ENCODE data around the gene KLRF2. TPM values are rescaled to one million over a fixed set of nuclear protein-coding genes. Genes with fewer than 3 reads are reported as not detected.

Gene KLRF2
- not detected for polyA plus RNA-seq (2012; ENCODE audit: insufficient read length, low read depth)

- no peak for TF ChIP-seq POLR2AphosphoS5 (IDR thresholded peaks at IDR 0.05; ENCODE audit: low read depth, low read length)
- no peak for TF ChIP-seq FOXP2 (optimal IDR thresholded peaks at IDR 0.05; ENCODE audit: borderline replicate concordance, extremely low read depth, extremely low read length, insufficient read depth)
- no peak for TF ChIP-seq REST (IDR thresholded peaks at IDR 0.05; ENCODE audit: insufficient read depth in 1 of 2, low read depth in 2 of 2, low read length in 2 of 2)
- no peak for TF ChIP-seq TAF1 (IDR thresholded peaks at IDR 0.05; ENCODE audit: borderline replicate concordance, insufficient read depth, low read length)
- no peak for TF ChIP-seq SIN3A (IDR thresholded peaks at IDR 0.05; ENCODE audit: borderline replicate concordance, insufficient read depth, low read length)
These were observed at the start of gene KLRF2 for GRCh38 chr12:9881246-9881645. Gene KLRF2 (plus strand): TSS chr12:9881489. CDS start chr12:9881596, 107 bp downstream.

- TF ChIP-seq POLR2AphosphoS5 (IDR thresholded peaks at IDR 0.05; ENCODE audit: low read depth, low read length) (no peak), FOXP2 (optimal IDR thresholded peaks at IDR 0.05; ENCODE audit: borderline replicate concordance, extremely low read depth, extremely low read length, insufficient read depth) (no peak), SIN3A (IDR thresholded peaks at IDR 0.05; ENCODE audit: borderline replicate concordance, insufficient read depth, low read length) (no peak), TAF1 (IDR thresholded peaks at IDR 0.05; ENCODE audit: borderline replicate concordance, insufficient read depth, low read length) (no peak), REST (IDR thresholded peaks at IDR 0.05; ENCODE audit: insufficient read depth in 1 of 2, low read depth in 2 of 2, low read length in 2 of 2) (no peak)
These were observed 49.6 kb upstream of the KLRF2 start for GRCh38 chr12:9831720-9832119.

DNA sequence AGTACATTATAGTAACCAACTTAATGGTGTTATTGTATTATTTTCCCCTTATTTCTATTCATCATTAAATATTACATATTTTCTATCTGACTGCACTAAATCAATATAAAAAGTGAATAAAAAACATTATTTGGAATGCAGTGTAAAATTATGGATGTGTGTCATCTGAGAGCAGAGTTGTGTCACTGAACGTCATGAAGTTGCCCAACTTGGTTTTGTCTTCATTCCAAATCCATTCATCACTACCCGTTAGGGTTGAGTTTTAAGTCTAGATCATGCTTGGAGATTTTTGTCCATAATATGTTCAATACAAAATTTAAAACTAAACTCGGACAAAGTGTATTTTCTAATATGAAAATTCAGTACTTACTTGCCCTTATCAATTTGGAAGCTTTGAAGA lies 37.9 kb upstream of the KLRF2 start:
- no peak for TF ChIP-seq FOXP2 (optimal IDR thresholded peaks at IDR 0.05; ENCODE audit: borderline replicate concordance, extremely low read depth, extremely low read length, insufficient read depth)
- no peak for TF ChIP-seq POLR2AphosphoS5 (IDR thresholded peaks at IDR 0.05; ENCODE audit: low read depth, low read length)
- TF ChIP-seq SIN3A (IDR thresholded peaks at IDR 0.05; ENCODE audit: borderline replicate concordance, insufficient read depth, low read length): no peak
- TF ChIP-seq TAF1 (IDR thresholded peaks at IDR 0.05; ENCODE audit: borderline replicate concordance, insufficient read depth, low read length): no peak
- no peak for TF ChIP-seq REST (IDR thresholded peaks at IDR 0.05; ENCODE audit: insufficient read depth in 1 of 2, low read depth in 2 of 2, low read length in 2 of 2)

DNA sequence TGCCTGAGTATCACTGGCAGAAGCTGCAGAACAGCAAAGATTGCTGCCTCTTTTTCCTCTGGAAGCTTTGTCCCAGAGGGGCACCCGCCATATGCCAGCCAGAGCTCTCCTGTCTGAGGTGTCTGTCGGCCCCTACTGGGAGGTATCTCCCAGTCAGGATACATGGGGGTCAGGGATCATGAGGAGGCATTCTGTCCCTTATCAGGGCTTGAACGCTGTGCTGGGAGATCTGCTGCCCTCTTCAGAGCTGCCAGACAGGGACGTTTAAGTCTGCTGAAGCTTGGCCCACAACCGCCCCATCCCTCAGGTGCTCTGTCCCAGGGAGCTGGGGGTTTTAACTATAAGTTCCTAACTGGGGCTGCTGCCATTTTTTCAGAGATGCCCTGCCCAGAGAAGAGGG lies 32.4 kb upstream of the KLRF2 start:
- TF ChIP-seq REST (IDR thresholded peaks at IDR 0.05; ENCODE audit: insufficient read depth in 1 of 2, low read depth in 2 of 2, low read length in 2 of 2) (no peak), POLR2AphosphoS5 (IDR thresholded peaks at IDR 0.05; ENCODE audit: low read depth, low read length) (no peak), SIN3A (IDR thresholded peaks at IDR 0.05; ENCODE audit: borderline replicate concordance, insufficient read depth, low read length) (no peak), FOXP2 (optimal IDR thresholded peaks at IDR 0.05; ENCODE audit: borderline replicate concordance, extremely low read depth, extremely low read length, insufficient read depth) (no peak), TAF1 (IDR thresholded peaks at IDR 0.05; ENCODE audit: borderline replicate concordance, insufficient read depth, low read length) (no peak)

DNA sequence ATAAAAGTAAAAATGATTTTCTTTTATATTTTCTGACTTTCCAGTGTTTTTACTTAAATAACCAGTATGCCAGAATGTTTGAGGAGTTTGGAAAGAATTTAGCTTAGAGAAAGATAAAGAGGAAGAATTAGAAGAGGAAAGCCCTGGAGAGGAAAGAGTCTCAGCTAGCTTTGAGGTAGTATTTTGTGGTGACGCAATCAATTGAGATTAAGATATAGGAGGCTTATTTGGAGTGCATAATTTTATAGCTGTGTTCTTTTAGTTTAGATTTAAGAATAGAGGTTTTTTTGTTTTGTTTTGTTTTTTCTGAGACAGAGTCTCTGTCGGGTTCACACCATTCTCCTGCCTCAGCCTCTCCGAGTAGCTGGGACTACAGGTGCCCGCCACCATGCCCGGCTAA lies 30.2 kb upstream of the KLRF2 start:
- TF ChIP-seq POLR2AphosphoS5 (IDR thresholded peaks at IDR 0.05; ENCODE audit: low read depth, low read length) (no peak), REST (IDR thresholded peaks at IDR 0.05; ENCODE audit: insufficient read depth in 1 of 2, low read depth in 2 of 2, low read length in 2 of 2) (no peak), SIN3A (IDR thresholded peaks at IDR 0.05; ENCODE audit: borderline replicate concordance, insufficient read depth, low read length) (no peak), FOXP2 (optimal IDR thresholded peaks at IDR 0.05; ENCODE audit: borderline replicate concordance, extremely low read depth, extremely low read length, insufficient read depth) (no peak), TAF1 (IDR thresholded peaks at IDR 0.05; ENCODE audit: borderline replicate concordance, insufficient read depth, low read length) (no peak)

Data from PFSK-1 (cell line).